ENCODE results near the gene CEBPZ.
"Not testable (repeated sequence)": the region's sequence is repeated elsewhere in the genome, so short reads cannot be mapped to it uniquely, and the experiment has no call there.

The CEBPZ gene

DNA sequence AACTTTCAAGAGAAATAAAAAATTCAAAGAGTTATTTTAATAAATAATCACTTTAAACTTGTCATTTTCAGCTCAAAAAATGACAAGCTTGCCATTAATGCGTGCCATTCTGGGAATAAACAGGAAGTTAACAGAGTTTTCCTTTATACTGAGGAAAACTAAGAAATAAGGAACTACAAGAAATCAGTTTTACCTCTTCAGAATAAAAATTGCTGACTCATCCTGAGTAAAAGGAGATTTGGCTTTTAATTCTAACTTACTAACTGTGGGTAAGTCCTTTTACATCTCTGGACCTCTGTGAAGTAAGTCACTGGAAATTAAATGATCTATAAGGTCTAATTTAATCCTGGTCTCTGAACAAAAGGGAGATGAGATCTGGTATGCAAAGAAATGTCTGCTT is 16.1 kb downstream of the CEBPZ start:
- H3K36me3 ChIP-seq (replicated peaks; ENCODE audit: insufficient read depth, low read length), result peaks cover 18% of the 10 kb centered on the region
- H2AFZ ChIP-seq (ENCODE audit: low read length), result no peak overlapping the region
- no peaks in the 10 kb centered on the region for H3K9me2 ChIP-seq (replicated peaks; ENCODE audit: insufficient read depth, low read length)
- H3K4me2 ChIP-seq (ENCODE audit: low read depth, low read length), result no peak overlapping the region
- H3K79me2 ChIP-seq (ENCODE audit: low read length), result peaks cover 19% of the 10 kb centered on the region
- H4K20me1 ChIP-seq (ENCODE audit: insufficient read depth, low read length), result no peaks in the 10 kb centered on the region
- no peaks in the 10 kb centered on the region for H3K27me3 ChIP-seq (replicated peaks; ENCODE audit: insufficient read depth, low read length)
- H3F3A ChIP-seq (ENCODE audit: insufficient read depth, low read length), result no peaks in the 10 kb centered on the region
- no peak overlapping the region for H3K27ac ChIP-seq (ENCODE audit: low read length)
- no peak for DNase-seq
- H3K4me3 ChIP-seq (ENCODE audit: low read length), result no peak overlapping the region
- no peak overlapping the region for H3K9ac ChIP-seq (ENCODE audit: low read length)
- H3K4me1 ChIP-seq (ENCODE audit: low read length), result no peaks in the 10 kb centered on the region
- TF ChIP-seq, protein P1, sequence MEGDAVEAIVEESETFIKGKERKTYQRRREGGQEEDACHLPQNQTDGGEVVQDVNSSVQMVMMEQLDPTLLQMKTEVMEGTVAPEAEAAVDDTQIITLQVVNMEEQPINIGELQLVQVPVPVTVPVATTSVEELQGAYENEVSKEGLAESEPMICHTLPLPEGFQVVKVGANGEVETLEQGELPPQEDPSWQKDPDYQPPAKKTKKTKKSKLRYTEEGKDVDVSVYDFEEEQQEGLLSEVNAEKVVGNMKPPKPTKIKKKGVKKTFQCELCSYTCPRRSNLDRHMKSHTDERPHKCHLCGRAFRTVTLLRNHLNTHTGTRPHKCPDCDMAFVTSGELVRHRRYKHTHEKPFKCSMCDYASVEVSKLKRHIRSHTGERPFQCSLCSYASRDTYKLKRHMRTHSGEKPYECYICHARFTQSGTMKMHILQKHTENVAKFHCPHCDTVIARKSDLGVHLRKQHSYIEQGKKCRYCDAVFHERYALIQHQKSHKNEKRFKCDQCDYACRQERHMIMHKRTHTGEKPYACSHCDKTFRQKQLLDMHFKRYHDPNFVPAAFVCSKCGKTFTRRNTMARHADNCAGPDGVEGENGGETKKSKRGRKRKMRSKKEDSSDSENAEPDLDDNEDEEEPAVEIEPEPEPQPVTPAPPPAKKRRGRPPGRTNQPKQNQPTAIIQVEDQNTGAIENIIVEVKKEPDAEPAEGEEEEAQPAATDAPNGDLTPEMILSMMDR (IDR thresholded peaks at IDR 0.05; ENCODE audit: low read length), result no peak
- TF ChIP-seq EZH2phosphoT487 (IDR thresholded peaks at IDR 0.05; ENCODE audit: low read length) (no peak), EZH2 (optimal IDR thresholded peaks at IDR 0.05; ENCODE audit: low read depth, low read length) (no peak)
- H3K9me3 ChIP-seq (replicated peaks; ENCODE audit: insufficient read depth, low read length), result no peaks in the 10 kb centered on the region

GRCh38 chr2:37211939-37212338 is 19.5 kb downstream of the CEBPZ start:
- H3K27ac ChIP-seq (ENCODE audit: low read length), result no peak overlapping the region
- no peaks in the 10 kb centered on the region for H3K9me3 ChIP-seq (replicated peaks; ENCODE audit: insufficient read depth, low read length)
- no peaks in the 10 kb centered on the region for H3K9me2 ChIP-seq (replicated peaks; ENCODE audit: insufficient read depth, low read length)
- no peaks in the 10 kb centered on the region for H3F3A ChIP-seq (ENCODE audit: insufficient read depth, low read length)
- H3K4me2 ChIP-seq (ENCODE audit: low read depth, low read length), result no peak overlapping the region
- DNase-seq, result no peak
- peaks cover 45% of the 10 kb centered on the region for H3K79me2 ChIP-seq (ENCODE audit: low read length)
- TF ChIP-seq, protein P1 (IDR thresholded peaks at IDR 0.05; ENCODE audit: low read length), result no peak
- TF ChIP-seq EZH2phosphoT487 (IDR thresholded peaks at IDR 0.05; ENCODE audit: low read length), result no peak
- TF ChIP-seq EZH2 (optimal IDR thresholded peaks at IDR 0.05; ENCODE audit: low read depth, low read length), result no peak
- no peak overlapping the region for H3K4me3 ChIP-seq (ENCODE audit: low read length)
- H3K36me3 ChIP-seq (replicated peaks; ENCODE audit: insufficient read depth, low read length), result peaks cover 36% of the 10 kb centered on the region
- no peaks in the 10 kb centered on the region for H3K4me1 ChIP-seq (ENCODE audit: low read length)
- H3K27me3 ChIP-seq (replicated peaks; ENCODE audit: insufficient read depth, low read length), result no peaks in the 10 kb centered on the region
- no peak overlapping the region for H3K9ac ChIP-seq (ENCODE audit: low read length)
- no peak overlapping the region for H2AFZ ChIP-seq (ENCODE audit: low read length)
- H4K20me1 ChIP-seq (ENCODE audit: insufficient read depth, low read length), result no peaks in the 10 kb centered on the region

DNA sequence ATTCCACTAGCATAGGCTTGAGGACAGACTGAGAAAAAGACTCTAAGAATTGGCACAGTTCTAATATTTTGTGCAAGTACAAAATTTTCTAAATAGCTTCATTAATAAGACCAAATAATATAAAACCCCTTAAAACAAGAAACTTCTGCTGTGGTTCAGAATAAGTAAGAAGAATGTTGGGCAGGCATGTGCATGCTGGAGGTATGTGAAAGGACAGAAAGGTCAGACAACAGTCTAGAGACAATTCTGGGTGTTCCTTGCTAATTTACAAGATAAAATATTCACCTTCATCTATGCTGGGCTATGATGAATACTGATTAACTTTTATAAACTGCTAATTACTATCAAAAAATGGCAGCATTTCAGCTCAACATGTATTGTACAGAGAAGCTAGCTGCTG is 20.2 kb downstream of the CEBPZ start:
- H3K4me2 ChIP-seq (ENCODE audit: low read depth, low read length), result no peak overlapping the region
- H3F3A ChIP-seq (ENCODE audit: insufficient read depth, low read length), result no peaks in the 10 kb centered on the region
- H3K4me3 ChIP-seq (ENCODE audit: low read length), result no peak overlapping the region
- H3K27ac ChIP-seq (ENCODE audit: low read length), result no peak overlapping the region
- H3K9me2 ChIP-seq (replicated peaks; ENCODE audit: insufficient read depth, low read length), result no peaks in the 10 kb centered on the region
- H3K9me3 ChIP-seq (replicated peaks; ENCODE audit: insufficient read depth, low read length), result no peaks in the 10 kb centered on the region
- H3K4me1 ChIP-seq (ENCODE audit: low read length), result no peaks in the 10 kb centered on the region
- no peaks in the 10 kb centered on the region for H4K20me1 ChIP-seq (ENCODE audit: insufficient read depth, low read length)
- no peak overlapping the region for H2AFZ ChIP-seq (ENCODE audit: low read length)
- peaks cover 40% of the 10 kb centered on the region for H3K36me3 ChIP-seq (replicated peaks; ENCODE audit: insufficient read depth, low read length)
- H3K27me3 ChIP-seq (replicated peaks; ENCODE audit: insufficient read depth, low read length), result no peaks in the 10 kb centered on the region
- no peak overlapping the region for H3K9ac ChIP-seq (ENCODE audit: low read length)
- TF ChIP-seq EZH2 (optimal IDR thresholded peaks at IDR 0.05; ENCODE audit: low read depth, low read length) (no peak), EZH2phosphoT487 (IDR thresholded peaks at IDR 0.05; ENCODE audit: low read length) (no peak)
- TF ChIP-seq, protein P1 (IDR thresholded peaks at IDR 0.05; ENCODE audit: low read length), result no peak
- peaks cover 48% of the 10 kb centered on the region for H3K79me2 ChIP-seq (ENCODE audit: low read length)
- DNase-seq, result no peak

DNA sequence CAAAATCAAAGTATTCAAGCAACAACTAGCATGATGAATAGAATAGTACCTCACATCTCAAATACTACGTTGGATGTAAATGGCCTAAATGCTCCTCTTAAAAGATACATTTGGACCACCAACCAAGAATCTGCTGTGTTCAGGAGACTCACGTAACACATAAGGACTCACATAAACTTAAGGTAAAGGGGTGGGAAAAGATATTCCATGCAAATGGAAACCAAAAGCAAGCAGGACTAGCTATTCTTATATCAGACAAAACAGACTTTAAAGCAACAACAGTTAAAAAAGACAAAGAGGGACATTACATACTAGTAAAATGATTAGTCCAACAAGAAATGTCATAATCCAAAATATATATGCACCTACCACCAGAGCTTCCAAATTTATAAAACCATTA is 24.6 kb downstream of the CEBPZ start:
- not testable (repeated sequence) for H3K9me3 ChIP-seq (replicated peaks; ENCODE audit: insufficient read depth, low read length); DNase-seq; H3K27ac ChIP-seq (ENCODE audit: low read length); H3K27me3 ChIP-seq (replicated peaks; ENCODE audit: insufficient read depth, low read length); H2AFZ ChIP-seq (ENCODE audit: low read length); H3F3A ChIP-seq (ENCODE audit: insufficient read depth, low read length); H3K4me2 ChIP-seq (ENCODE audit: low read depth, low read length); H3K9me2 ChIP-seq (replicated peaks; ENCODE audit: insufficient read depth, low read length); H3K4me1 ChIP-seq (ENCODE audit: low read length); H3K4me3 ChIP-seq (ENCODE audit: low read length); H3K9ac ChIP-seq (ENCODE audit: low read length); H4K20me1 ChIP-seq (ENCODE audit: insufficient read depth, low read length)
- Histone ChIP-seq H3K79me2 (ENCODE audit: low read length) (peaks cover 70% of the 10 kb centered on the region), H3K36me3 (replicated peaks; ENCODE audit: insufficient read depth, low read length) (peaks cover 54% of the 10 kb centered on the region)
